LNCAP (cell line): ENCODE results near the gene PODN.

Experiments used
- TF ChIP-seq, protein P1 (sequence below): fragments of 450-650 bp; IDR thresholded peaks from 2 replicates; pipeline ENCODE4 v1.5.1; 2017; ENCODE audit warnings: mild to moderate bottlenecking

PODN gene

DNA sequence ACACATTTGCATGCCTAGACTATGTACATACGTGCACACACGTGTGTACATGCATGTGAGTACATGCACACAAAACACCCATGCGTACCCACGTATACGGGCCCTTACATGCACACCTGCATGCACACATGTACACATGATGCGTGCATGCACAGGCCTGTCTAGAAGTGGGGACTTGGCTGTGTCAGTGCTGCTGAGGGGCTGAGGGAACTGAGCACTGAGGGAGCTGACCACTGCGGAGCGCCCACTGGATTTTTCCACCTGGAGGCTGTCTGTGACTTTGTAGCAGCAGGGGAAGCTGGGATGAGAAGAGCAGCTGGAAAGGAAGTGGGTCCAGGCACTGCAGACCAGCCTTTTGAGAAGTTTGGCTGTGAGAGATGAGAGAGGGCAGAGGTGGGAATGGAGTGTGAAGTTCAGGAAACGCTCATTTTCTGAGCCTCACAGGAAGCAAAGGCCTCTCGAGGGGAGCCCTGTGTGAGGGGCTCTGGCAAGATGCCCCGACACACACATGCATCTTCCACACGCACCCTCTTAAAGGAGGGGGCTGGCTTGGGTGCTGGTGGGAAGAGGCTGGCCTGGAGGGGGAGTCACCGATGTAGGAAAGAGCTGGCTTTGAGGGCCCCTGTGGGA lies 20.9 kb downstream of the PODN start:
- TF ChIP-seq, protein P1, sequence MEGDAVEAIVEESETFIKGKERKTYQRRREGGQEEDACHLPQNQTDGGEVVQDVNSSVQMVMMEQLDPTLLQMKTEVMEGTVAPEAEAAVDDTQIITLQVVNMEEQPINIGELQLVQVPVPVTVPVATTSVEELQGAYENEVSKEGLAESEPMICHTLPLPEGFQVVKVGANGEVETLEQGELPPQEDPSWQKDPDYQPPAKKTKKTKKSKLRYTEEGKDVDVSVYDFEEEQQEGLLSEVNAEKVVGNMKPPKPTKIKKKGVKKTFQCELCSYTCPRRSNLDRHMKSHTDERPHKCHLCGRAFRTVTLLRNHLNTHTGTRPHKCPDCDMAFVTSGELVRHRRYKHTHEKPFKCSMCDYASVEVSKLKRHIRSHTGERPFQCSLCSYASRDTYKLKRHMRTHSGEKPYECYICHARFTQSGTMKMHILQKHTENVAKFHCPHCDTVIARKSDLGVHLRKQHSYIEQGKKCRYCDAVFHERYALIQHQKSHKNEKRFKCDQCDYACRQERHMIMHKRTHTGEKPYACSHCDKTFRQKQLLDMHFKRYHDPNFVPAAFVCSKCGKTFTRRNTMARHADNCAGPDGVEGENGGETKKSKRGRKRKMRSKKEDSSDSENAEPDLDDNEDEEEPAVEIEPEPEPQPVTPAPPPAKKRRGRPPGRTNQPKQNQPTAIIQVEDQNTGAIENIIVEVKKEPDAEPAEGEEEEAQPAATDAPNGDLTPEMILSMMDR = no peak

- TF ChIP-seq, protein P1 = no peak
Measured at GRCh38 chr1:53083636-53084588, 21.9 kb downstream of the PODN start.

GRCh38 chr1:53084589-53084971 lies 22.6 kb downstream of the PODN start:
- TF ChIP-seq, protein P1 = no peak

DNA sequence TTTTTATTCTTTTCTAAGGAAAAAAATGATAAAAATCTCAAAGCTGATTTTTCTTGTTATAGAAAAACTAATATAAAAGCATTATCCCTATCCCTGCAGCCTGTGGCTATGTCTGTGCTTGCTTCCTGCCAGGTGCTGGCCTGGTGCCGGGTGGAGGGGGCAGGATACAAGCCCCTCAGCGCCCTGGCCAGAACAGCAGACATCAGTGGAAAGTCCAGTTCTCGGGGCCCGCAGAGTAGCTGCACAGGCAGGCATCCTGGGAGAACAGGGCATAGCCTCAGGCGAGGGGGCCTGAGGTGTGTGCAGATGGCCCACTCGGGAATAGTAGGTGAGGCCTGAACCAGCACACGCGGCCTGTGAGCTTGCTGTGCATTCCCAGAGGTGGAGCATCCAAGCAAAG lies 23.4 kb downstream of the PODN start:
- TF ChIP-seq, protein P1 = no peak

DNA sequence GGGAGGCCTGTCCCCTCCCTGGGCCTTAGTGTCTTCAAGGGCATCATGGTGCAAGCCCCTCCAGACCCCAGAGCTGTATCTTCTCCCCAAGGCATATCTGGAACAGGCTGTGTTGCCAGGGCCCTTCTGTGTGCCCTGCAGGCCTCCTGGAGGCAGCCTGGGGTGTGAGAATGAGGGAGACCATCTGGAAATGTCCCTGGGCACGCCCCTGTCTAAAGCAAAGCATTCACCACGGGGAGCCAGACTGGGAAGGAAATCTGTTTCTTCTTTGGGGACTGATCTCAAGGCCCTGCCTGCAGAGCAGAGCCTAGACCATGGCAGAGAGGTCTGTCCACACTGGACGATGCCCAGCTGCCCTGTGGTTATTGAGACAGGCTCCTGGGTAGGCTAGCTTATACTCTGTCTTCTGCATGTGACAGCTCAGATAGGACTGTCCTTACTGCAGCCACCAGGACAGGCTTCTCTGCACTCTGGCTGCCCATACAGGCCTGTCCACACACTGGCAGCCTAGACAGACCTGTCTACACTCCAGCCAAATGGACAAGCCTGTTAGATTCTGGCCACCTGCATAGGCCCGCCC lies 24.6 kb downstream of the PODN start:
- TF ChIP-seq, protein P1 = no peak

- TF ChIP-seq, protein P1 = no peak
Measured at GRCh38 chr1:53087332-53088285, 25.6 kb downstream of the PODN start.
